Erythroblast (primary cell): ENCODE results near the gene CCDC12.

ENCODE experiments used
- GATA1 ChIP-seq: IDR thresholded peaks from 2 replicates; pipeline ENCODE4 v1.6.1; 2011; ENCODE audit warnings: low read depth, mild to moderate bottlenecking, control low read depth, low read length, moderate library complexity
- POLR2A ChIP-seq: IDR thresholded peaks from 2 replicates; pipeline ENCODE4 v1.6.1; 2011; ENCODE audit warnings: mild to moderate bottlenecking, low read length

DNA sequence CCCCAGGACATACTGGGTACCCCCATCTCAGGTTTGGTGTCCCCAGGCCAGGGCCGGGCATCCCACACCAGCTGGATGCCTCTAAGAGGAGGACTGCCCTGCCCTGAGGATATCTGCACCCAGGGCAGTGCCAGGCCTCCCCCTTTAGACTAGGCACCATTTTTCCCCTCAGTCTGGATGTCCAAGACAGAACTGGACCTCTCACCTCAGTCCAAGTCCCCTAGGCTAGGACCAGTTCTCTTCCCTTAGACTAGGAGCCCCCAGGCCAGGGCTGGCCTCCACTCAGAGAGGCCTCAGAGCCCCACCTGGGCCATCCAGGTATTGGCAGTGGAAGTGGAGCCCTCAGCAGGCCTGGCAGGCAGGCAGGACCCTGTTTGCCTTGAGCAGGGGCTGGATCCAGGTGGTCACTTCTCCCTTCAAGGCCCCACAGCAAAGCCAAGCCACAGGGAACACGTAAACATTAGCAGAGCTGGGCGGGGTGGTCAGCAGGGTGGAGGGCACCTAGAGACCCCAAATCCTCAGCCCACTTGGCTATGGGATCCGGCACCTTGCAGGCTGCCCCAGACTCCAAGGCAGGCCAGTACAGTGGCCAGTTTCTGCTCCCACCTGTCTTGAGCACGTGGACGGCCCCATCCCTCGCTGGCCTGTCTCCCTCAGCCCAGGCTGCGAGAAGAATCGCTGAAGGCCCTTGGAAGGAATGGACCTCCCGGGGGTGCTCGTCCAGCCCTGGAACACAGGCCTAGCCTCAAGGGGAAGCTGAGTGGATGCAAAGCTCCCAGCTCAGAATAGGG lies 70.7 kb downstream of the CCDC12 start:
- TF ChIP-seq POLR2A (no peak), GATA1 (no peak)
